ENCODE results near the gene RNF32.

Gene RNF32

DNA sequence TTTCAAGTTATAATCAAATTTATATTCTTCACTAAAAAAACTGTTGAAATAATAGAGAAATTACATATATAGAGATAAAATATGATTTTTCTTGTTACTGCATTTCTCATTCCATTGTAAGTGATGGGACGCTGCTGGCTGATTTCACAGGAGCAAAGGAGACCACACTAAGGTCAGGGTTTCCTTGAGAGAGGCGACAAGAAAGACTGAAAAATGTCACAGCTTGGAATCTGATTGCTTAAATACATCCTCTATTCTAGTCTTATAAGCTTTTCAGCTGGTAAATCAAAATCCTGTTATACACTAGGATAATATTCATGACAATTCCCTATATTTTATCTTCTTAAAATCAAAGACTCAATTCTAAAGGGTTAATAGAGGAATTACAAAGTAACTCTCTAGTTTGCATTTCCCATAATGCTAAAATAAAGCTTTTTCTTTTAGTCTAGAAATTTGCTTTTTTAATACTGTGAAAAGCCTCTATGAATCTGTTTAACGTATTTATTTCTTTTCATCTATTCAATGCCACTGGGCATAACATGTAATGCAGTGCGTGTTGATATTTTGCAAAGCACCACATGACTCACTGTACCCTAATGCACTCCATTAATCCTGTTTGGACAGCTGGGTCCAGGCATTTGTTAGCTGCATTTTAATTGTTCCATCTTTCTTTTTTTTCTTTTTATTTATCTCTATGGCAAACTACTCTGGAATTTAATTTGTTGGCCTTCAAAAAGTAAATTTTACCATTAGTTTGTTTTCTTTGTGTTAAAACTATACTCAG, 81.7 kb downstream of the RNF32 start:
- Histone ChIP-seq H3K4me3 (ENCODE audit: low read length) (no peak overlapping the region), H3K4me1 (ENCODE audit: control insufficient read depth, insufficient read depth, low read length) (peaks cover 5% of the 10 kb centered on the region), H3K9ac (ENCODE audit: low read length) (no peak overlapping the region), H3K9me3 (ENCODE audit: control insufficient read depth, low read length) (no peaks in the 10 kb centered on the region), H3K36me3 (ENCODE audit: control insufficient read depth, insufficient read depth, low read length, severe bottlenecking) (peaks cover 7% of the 10 kb centered on the region), H3K27me3 (replicated peaks; ENCODE audit: control insufficient read depth, insufficient read depth, low read length) (no peaks in the 10 kb centered on the region)
- DNase-seq (ENCODE audit: low read depth) = no peak

GRCh38 chr7:156725073-156725472, 84.5 kb downstream of the RNF32 start:
- Histone ChIP-seq H3K27me3 (replicated peaks; ENCODE audit: control insufficient read depth, insufficient read depth, low read length) (no peaks in the 10 kb centered on the region), H3K36me3 (ENCODE audit: control insufficient read depth, insufficient read depth, low read length, severe bottlenecking) (peaks cover 7% of the 10 kb centered on the region), H3K9me3 (ENCODE audit: control insufficient read depth, low read length) (no peaks in the 10 kb centered on the region), H3K9ac (ENCODE audit: low read length) (no peak overlapping the region), H3K4me1 (ENCODE audit: control insufficient read depth, insufficient read depth, low read length) (peaks cover 8% of the 10 kb centered on the region), H3K4me3 (ENCODE audit: low read length) (no peak overlapping the region)
- DNase-seq (ENCODE audit: low read depth) = peak; percentile 28

GRCh38 chr7:156725936-156726335, 85.4 kb downstream of the RNF32 start:
- H3K9ac ChIP-seq (ENCODE audit: low read length) = no peak overlapping the region
- H3K4me3 ChIP-seq (ENCODE audit: low read length) = no peak overlapping the region
- H3K36me3 ChIP-seq (ENCODE audit: control insufficient read depth, insufficient read depth, low read length, severe bottlenecking) = peaks cover 7% of the 10 kb centered on the region
- peaks cover 10% of the 10 kb centered on the region for H3K4me1 ChIP-seq (ENCODE audit: control insufficient read depth, insufficient read depth, low read length)
- H3K9me3 ChIP-seq (ENCODE audit: control insufficient read depth, low read length) = no peaks in the 10 kb centered on the region
- peak; percentile 61 for DNase-seq (ENCODE audit: low read depth)
- H3K27me3 ChIP-seq (replicated peaks; ENCODE audit: control insufficient read depth, insufficient read depth, low read length) = no peaks in the 10 kb centered on the region
